ENCODE data around the gene SMYD3.

The SMYD3 gene

DNA sequence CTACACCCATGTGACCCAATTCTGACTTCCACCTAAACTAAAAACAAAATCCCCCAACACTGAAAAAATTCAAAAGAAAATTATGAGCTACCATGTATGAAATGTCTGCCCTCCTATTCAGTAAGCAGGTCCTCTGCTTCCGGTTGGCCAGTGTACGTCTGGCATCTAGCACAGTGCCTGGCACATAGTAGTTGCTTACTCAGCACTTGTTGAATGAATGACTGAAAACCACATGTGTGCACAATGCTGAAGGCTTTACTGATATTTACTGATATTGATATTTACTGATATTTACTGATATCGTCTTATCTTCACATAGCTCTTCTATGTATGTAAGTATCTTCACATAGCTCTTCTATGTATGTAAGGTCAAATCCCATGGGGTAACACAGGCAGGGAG, 642.2 kb downstream of the SMYD3 start:
- Histone ChIP-seq H3K4me3 (IDR thresholded peaks at IDR 0.05; ENCODE audit: insufficient read depth, low read depth, low read length) (no peak overlapping the region), H3K79me2 (ENCODE audit: insufficient read depth, low read depth) (no peaks in the 10 kb centered on the region), H3K36me3 (ENCODE audit: insufficient read depth) (no peaks in the 10 kb centered on the region), H3K27ac (no peak overlapping the region), H3K27me3 (ENCODE audit: insufficient read depth, low read depth) (no peaks in the 10 kb centered on the region), H2AFZ (ENCODE audit: low read depth) (no peak overlapping the region), H3K4me1 (ENCODE audit: low read depth, poor library complexity, severe bottlenecking) (no peaks in the 10 kb centered on the region), H3K9ac (no peak overlapping the region), H3K4me2 (no peak overlapping the region), H4K20me1 (ENCODE audit: insufficient read depth) (no peaks in the 10 kb centered on the region)
- no peak for TF ChIP-seq CTCF (conservative IDR thresholded peaks at IDR 0.05; ENCODE audit: low read depth, low read length)

GRCh38 chr1:245863566-245864184, 643.4 kb downstream of the SMYD3 start:
- no peaks in the 10 kb centered on the region for H3K4me1 ChIP-seq (ENCODE audit: low read depth, poor library complexity, severe bottlenecking)
- H3K4me2 ChIP-seq, result no peak overlapping the region
- no peak for TF ChIP-seq CTCF (conservative IDR thresholded peaks at IDR 0.05; ENCODE audit: low read depth, low read length)
- no peak overlapping the region for H2AFZ ChIP-seq (ENCODE audit: low read depth)
- H4K20me1 ChIP-seq (ENCODE audit: insufficient read depth), result no peaks in the 10 kb centered on the region
- H3K4me3 ChIP-seq (IDR thresholded peaks at IDR 0.05; ENCODE audit: insufficient read depth, low read depth, low read length), result no peak overlapping the region
- H3K9ac ChIP-seq, result no peak overlapping the region
- H3K79me2 ChIP-seq (ENCODE audit: insufficient read depth, low read depth), result no peaks in the 10 kb centered on the region
- no peak overlapping the region for H3K27ac ChIP-seq
- H3K36me3 ChIP-seq (ENCODE audit: insufficient read depth), result no peaks in the 10 kb centered on the region
- H3K27me3 ChIP-seq (ENCODE audit: insufficient read depth, low read depth), result no peaks in the 10 kb centered on the region

DNA sequence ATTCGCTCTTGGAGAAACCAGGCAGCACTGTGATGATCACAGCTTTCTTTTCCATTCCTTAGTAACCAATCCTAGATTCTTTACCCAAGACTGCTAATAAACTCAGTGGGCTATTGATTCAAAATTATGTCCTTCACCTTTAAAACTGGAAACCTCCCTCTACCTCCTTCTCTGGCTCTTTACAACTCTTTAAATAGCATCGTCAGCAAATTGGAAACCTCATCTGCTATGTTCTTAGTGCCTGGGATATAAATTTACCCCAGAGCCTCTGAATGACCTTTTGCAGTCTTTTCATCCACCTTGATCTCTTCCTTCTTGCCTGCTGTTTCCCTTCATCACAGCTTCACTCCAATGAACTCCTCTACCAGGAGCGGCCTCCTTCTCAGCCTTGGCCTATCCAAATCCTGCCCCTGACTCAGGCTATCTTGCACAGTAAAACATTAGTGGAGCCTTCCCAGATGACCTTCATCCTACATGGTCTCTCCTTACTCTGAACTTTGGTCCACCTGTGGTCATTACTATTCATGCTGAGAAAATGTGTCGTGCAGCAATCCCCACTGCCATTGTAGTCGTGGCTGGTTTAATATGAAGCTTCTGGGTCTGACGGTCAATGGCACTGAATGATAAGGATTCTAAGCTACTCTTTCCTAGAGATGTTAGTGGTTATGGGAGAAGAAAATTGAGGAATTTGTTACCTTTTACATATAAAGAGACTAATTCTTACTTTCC, 644.1 kb downstream of the SMYD3 start:
- H3K4me3 ChIP-seq (IDR thresholded peaks at IDR 0.05; ENCODE audit: insufficient read depth, low read depth, low read length), result no peak overlapping the region
- H3K36me3 ChIP-seq (ENCODE audit: insufficient read depth), result no peaks in the 10 kb centered on the region
- H2AFZ ChIP-seq (ENCODE audit: low read depth), result no peak overlapping the region
- TF ChIP-seq CTCF (conservative IDR thresholded peaks at IDR 0.05; ENCODE audit: low read depth, low read length), result no peak
- no peak overlapping the region for H3K9ac ChIP-seq
- no peaks in the 10 kb centered on the region for H4K20me1 ChIP-seq (ENCODE audit: insufficient read depth)
- H3K27me3 ChIP-seq (ENCODE audit: insufficient read depth, low read depth), result no peaks in the 10 kb centered on the region
- H3K27ac ChIP-seq, result no peak overlapping the region
- no peaks in the 10 kb centered on the region for H3K79me2 ChIP-seq (ENCODE audit: insufficient read depth, low read depth)
- H3K4me2 ChIP-seq, result no peak overlapping the region
- H3K4me1 ChIP-seq (ENCODE audit: low read depth, poor library complexity, severe bottlenecking), result no peaks in the 10 kb centered on the region

DNA sequence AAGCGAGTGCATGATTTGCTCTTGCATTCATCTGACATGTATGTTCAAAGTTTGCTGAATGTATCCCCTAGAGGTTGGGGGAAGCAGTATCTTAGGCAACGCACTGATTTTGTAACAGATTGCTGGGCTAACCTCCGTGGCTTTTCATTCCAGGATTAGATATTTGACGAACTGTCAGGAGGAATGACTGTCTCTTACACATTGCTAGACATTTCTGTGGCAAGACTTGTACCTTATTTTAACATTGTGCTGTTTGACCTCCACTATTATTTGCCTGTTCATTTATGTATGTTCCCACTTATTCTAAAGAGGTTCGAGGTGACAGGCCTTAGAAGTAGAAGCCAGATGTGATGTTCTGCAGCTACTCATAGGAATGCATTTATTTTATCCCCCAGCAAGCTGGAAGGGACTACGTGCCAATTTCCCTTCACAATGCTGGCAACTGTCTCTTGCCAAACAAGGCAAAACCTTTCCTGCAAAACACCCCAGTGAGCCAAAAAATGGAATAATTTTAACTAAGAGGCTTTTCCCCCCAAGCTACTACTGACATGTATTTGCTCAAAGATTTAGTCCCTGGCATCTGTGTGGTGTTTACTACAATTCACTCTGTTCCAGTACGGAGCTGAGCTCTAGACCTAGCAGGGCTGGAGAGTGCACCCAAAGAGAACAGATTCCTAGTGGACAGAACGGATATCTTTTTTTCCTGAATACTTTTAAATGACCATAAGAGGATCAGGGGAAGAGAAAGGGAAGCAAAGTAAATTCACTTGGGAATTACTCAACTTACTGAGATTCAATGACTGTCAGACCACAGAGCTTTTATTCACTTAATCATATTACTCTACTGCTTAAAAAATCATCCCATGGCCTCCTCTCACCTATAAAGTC, 646.2 kb downstream of the SMYD3 start:
- Histone ChIP-seq H3K4me3 (IDR thresholded peaks at IDR 0.05; ENCODE audit: insufficient read depth, low read depth, low read length) (no peak overlapping the region), H3K9ac (no peak overlapping the region), H2AFZ (ENCODE audit: low read depth) (no peak overlapping the region), H3K79me2 (ENCODE audit: insufficient read depth, low read depth) (no peaks in the 10 kb centered on the region), H4K20me1 (ENCODE audit: insufficient read depth) (no peaks in the 10 kb centered on the region), H3K27ac (no peak overlapping the region), H3K4me2 (no peak overlapping the region), H3K36me3 (ENCODE audit: insufficient read depth) (no peaks in the 10 kb centered on the region), H3K27me3 (ENCODE audit: insufficient read depth, low read depth) (no peaks in the 10 kb centered on the region), H3K4me1 (ENCODE audit: low read depth, poor library complexity, severe bottlenecking) (no peaks in the 10 kb centered on the region)
- no peak for TF ChIP-seq CTCF (conservative IDR thresholded peaks at IDR 0.05; ENCODE audit: low read depth, low read length)
